Keratinocyte (primary cell): ENCODE data around the gene RSRC2. TPM values are rescaled to one million over a fixed set of nuclear protein-coding genes. Genes with fewer than 3 reads are reported as not detected.

Experiments used
- DNase-seq: peaks from one replicate; pipeline ENCODE4 v3.0.0-alpha.2; 2011; ENCODE audit warnings: low read depth, missing footprints, low spot score
- FAIRE-seq: peaks from 2 replicates; lab custom pipeline; 2011; peaks lifted over from hg19 to GRCh38; lab: Jason Lieb, UNC
- H2AFZ ChIP-seq: 2 replicates; pipeline ENCODE4 v1.6.0; 2012; ENCODE audit warnings: low read length, control low read depth, inconsistent platforms; ENCODE audit not compliant: control insufficient read depth
- H3K27ac ChIP-seq: 2 replicates; pipeline ENCODE4 v1.5.1; 2011; ENCODE audit warnings: low read length; ENCODE audit not compliant: control insufficient read depth, insufficient read depth
- H3K27me3 ChIP-seq: 3 replicates; pipeline ENCODE4 v1.6.0; 2011; ENCODE audit warnings: low read length; ENCODE audit not compliant: control insufficient read depth, insufficient read depth; ENCODE audit errors: extremely low read depth
- H3K36me3 ChIP-seq, 2 experiments: 2 replicates in 1 of 2; 3 replicates in 1 of 2; pipeline ENCODE4 v1.5.1; 2011; ENCODE audit warnings: low read length in 2 of 2, mild to moderate bottlenecking in 1 of 2; ENCODE audit not compliant: control insufficient read depth in 2 of 2, insufficient read depth in 2 of 2; ENCODE audit errors: extremely low read depth in 1 of 2
- H3K4me1 ChIP-seq: 3 replicates; pipeline ENCODE4 v1.5.1; 2011; ENCODE audit warnings: low read length; ENCODE audit not compliant: control insufficient read depth, insufficient read depth; ENCODE audit errors: extremely low read depth
- H3K4me2 ChIP-seq: 3 replicates; pipeline ENCODE4 v1.6.0; 2011; ENCODE audit warnings: low read depth, low read length; ENCODE audit not compliant: control insufficient read depth, insufficient read depth; ENCODE audit errors: extremely low read depth
- H3K4me3 ChIP-seq, 3 experiments: fragments of 200-600 bp in 1 of 3; sonication (generic) in 1 of 3; 2 replicates in 2 of 3; 3 replicates in 1 of 3; pipeline ENCODE4 v1.5.1; 2011 to 2016; ENCODE audit warnings: low read length in 3 of 3, mild to moderate bottlenecking in 3 of 3, control low read depth in 2 of 3, inconsistent platforms in 1 of 3, low read depth in 1 of 3, mixed read lengths in 1 of 3, mixed run types in 1 of 3, moderate library complexity in 1 of 3; ENCODE audit not compliant: control insufficient read depth in 2 of 3, insufficient read depth in 2 of 3; ENCODE audit errors: extremely low read depth in 1 of 3
- H3K79me2 ChIP-seq: 2 replicates; pipeline ENCODE4 v1.6.0; 2012; ENCODE audit warnings: low read length; ENCODE audit not compliant: control insufficient read depth, insufficient read depth
- H3K9ac ChIP-seq: 3 replicates; pipeline ENCODE4 v1.6.0; 2011; ENCODE audit warnings: low read length; ENCODE audit not compliant: control insufficient read depth, insufficient read depth; ENCODE audit errors: extremely low read depth
- H3K9me1 ChIP-seq: 3 replicates; pipeline ENCODE4 v1.6.0; 2011; ENCODE audit warnings: low read length; ENCODE audit not compliant: control insufficient read depth, insufficient read depth; ENCODE audit errors: extremely low read depth
- H3K9me3 ChIP-seq: 2 replicates; pipeline ENCODE4 v1.5.1; 2012; ENCODE audit warnings: low read depth, low read length; ENCODE audit not compliant: control insufficient read depth
- H4K20me1 ChIP-seq: 3 replicates; pipeline ENCODE4 v1.6.0; 2011; ENCODE audit warnings: low read length; ENCODE audit not compliant: control insufficient read depth, insufficient read depth; ENCODE audit errors: extremely low read depth
- CTCF ChIP-seq, 3 experiments: IDR thresholded peaks in 1 of 3; conservative IDR thresholded peaks in 1 of 3; optimal IDR thresholded peaks in 1 of 3; 2 replicates in 2 of 3; 3 replicates in 1 of 3; pipeline versions ENCODE3 to v1.5.1; 2011; ENCODE audit warnings: low read length in 3 of 3, mild to moderate bottlenecking in 3 of 3, moderate library complexity in 2 of 3, control low read depth in 1 of 3, inconsistent platforms in 1 of 3; ENCODE audit not compliant: insufficient read depth in 2 of 3; ENCODE audit errors: extremely low read depth in 1 of 3
- EZH2 ChIP-seq: IDR thresholded peaks from one replicate; pipeline ENCODE4 v1.6.1; 2012; ENCODE audit warnings: inconsistent platforms, mild to moderate bottlenecking, low read length, moderate library complexity
- dilution Hi-C: fragments of 300-500 bp; cut with MboI; formaldehyde crosslinking; loops from one replicate; pipeline ENCODE4 v1.7.0; 2020; ENCODE audit warnings: low sequenced_read_pairs; ENCODE audit not compliant: extremely low pct_ligation_motif_present
- polyA plus RNA-seq, 5 experiments: library from polyadenylated mRNA; depleted of rRNA in 3 of 5; stranded (reverse) in 3 of 5; stranded (forward) in 1 of 5; unstranded in 1 of 5; fragments of >200 nt; gene quantifications; 1 replicate in 1 of 5; 2 replicates in 3 of 5; 3 replicates in 1 of 5; pipeline versions ENCODE4 v1.2.1 to v1.2.3, GENCODE V29; 2011 to 2012; ENCODE audit warnings: missing spikeins in 2 of 5, low read depth in 1 of 5, low replicate concordance in 1 of 5

RSRC2 gene
- polyA plus RNA-seq, 1 donor (not counting 4 experiments of a cell fraction or from before 2014, with no cell fraction given) = 45.6 TPM

DNA sequence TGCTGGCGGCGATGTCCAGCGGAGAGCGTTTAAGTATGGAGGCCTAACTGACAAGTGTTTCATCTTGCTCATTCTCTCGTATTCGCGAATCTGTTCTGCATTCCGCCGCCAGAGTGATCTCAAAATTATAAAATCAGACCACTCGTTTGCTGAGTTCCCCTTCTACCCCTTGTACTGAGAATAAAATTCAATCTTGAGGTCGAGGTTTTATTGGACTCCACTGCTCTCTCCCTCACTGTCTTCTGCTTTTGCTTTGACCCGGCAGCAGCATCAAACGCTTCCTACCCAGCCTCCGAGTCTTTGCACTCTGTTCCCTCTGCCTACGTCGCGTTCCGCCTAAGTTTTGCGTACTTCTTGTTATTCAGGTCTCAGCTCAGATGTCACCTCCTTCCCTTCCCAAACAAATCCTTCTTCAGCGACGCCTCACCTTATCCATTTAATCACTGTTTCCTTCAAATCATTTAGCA is 775 bp upstream of the RSRC2 start:
- H2AFZ ChIP-seq = peak overlapping the region; percentile 96
- no peaks in the 10 kb centered on the region for H3K9me3 ChIP-seq
- H3K4me1 ChIP-seq = peaks cover 20% of the 10 kb centered on the region
- no peaks in the 10 kb centered on the region for H3K9me1 ChIP-seq
- TF ChIP-seq EZH2 (no peak), CTCF (optimal IDR thresholded peaks at IDR 0.05 in 1 of 3, IDR thresholded peaks at IDR 0.05 in 1 of 3, conservative IDR thresholded peaks at IDR 0.05 in 1 of 3; ENCODE audit: extremely low read depth in 1 of 3, insufficient read depth in 2 of 3, low read length in 3 of 3) (no peak)
- H3K4me2 ChIP-seq = peak overlapping the region; percentile 88
- H4K20me1 ChIP-seq = peaks cover 20% of the 10 kb centered on the region
- H3K27ac ChIP-seq = peak overlapping the region; percentile 83
- H3K4me3 ChIP-seq = peak overlapping the region; percentile 55 to 93 (median 57)
- H3K27me3 ChIP-seq = no peaks in the 10 kb centered on the region
- H3K79me2 ChIP-seq = peaks cover 75% of the 10 kb centered on the region
- dilution Hi-C loops = no loop called here
- DNase-seq (no peak), FAIRE-seq (no peak)
- peaks cover 2 to 10% of the 10 kb centered on the region in 2 experiments for H3K36me3 ChIP-seq
- H3K9ac ChIP-seq = peak overlapping the region; percentile 100

- dilution Hi-C loops = no loop called here
- TF ChIP-seq CTCF (optimal IDR thresholded peaks at IDR 0.05 in 1 of 3, IDR thresholded peaks at IDR 0.05 in 1 of 3, conservative IDR thresholded peaks at IDR 0.05 in 1 of 3; ENCODE audit: extremely low read depth in 1 of 3, insufficient read depth in 2 of 3, low read length in 3 of 3) (no peak), EZH2 (no peak)
- peak overlapping the region; percentile 53 for H3K9ac ChIP-seq
Measured at GRCh38 chr12:122523846-122524718, 2.7 kb downstream of the RSRC2 start.

More at GRCh38 chr12:122523846-122524718, 2.7 kb downstream of the RSRC2 start:
- H3K27ac ChIP-seq = peak overlapping the region; percentile 7
- H4K20me1 ChIP-seq = peaks cover 26% of the 10 kb centered on the region
- H2AFZ ChIP-seq = no peak overlapping the region
- no peaks in the 10 kb centered on the region for H3K9me3 ChIP-seq
- H3K79me2 ChIP-seq = peaks cover 89% of the 10 kb centered on the region
- peak overlapping the region; percentile 53 to 61 (median 55) for H3K4me3 ChIP-seq
- peak overlapping the region; percentile 76 for H3K4me2 ChIP-seq
- no peaks in the 10 kb centered on the region for H3K27me3 ChIP-seq
- DNase-seq (no peak), FAIRE-seq (no peak)
- no peaks in the 10 kb centered on the region for H3K9me1 ChIP-seq
- H3K36me3 ChIP-seq = peaks cover 9 to 25% of the 10 kb centered on the region in 2 experiments
- H3K4me1 ChIP-seq = peaks cover 20% of the 10 kb centered on the region
